Endothelial cell of umbilical vein (primary cell): ENCODE measurements around the gene MORC3. TPM values are rescaled to one million over a fixed set of nuclear protein-coding genes. Genes with fewer than 3 reads are reported as not detected.

Source experiments
- BruUV-seq: library from RNA; stranded (reverse); fragments of 400-500 nt; replicated peaks from 2 replicates; lab custom pipeline; 2021; lab: Mats Ljungman, UMichigan
- CTCF ChIA-PET: fragments of 300-600, 350-600 bp; sonication (Branson Sonifier 250); formaldehyde crosslinking; loops from one replicate; lab custom pipeline; 2021; ENCODE audit warnings: antibody characterized with exemption, inconsistent platforms; lab: Charles Lee
- POLR2A ChIA-PET: fragments of 300-600, 350-600 bp; sonication (Branson Sonifier 250); formaldehyde crosslinking; loops from one replicate; lab custom pipeline; 2021; ENCODE audit warnings: antibody characterized with exemption, inconsistent platforms; lab: Charles Lee
- DNase-seq: peaks from one replicate; pipeline ENCODE4 v3.0.0-alpha.2; 2011; ENCODE audit warnings: low read depth, low spot score
- FAIRE-seq: peaks from 2 replicates; lab custom pipeline; 2011; peaks lifted over from hg19 to GRCh38; lab: Jason Lieb, UNC
- H2AFZ ChIP-seq: 2 replicates; pipeline ENCODE4 v1.6.0; 2012; ENCODE audit warnings: low read depth, low read length, control low read depth, inconsistent platforms
- H3K27ac ChIP-seq: 2 replicates; pipeline ENCODE4 v1.5.1; 2011; ENCODE audit warnings: low read depth, mild to moderate bottlenecking, control low read depth, low read length, moderate library complexity; ENCODE audit not compliant: insufficient read depth
- H3K27me3 ChIP-seq, 2 experiments: 2 replicates each; pipeline versions ENCODE4 v1.6.0 to v1.6.1; 2011; ENCODE audit warnings: low read length in 2 of 2, mixed read lengths in 1 of 2; ENCODE audit not compliant: control insufficient read depth in 2 of 2, insufficient read depth in 2 of 2
- H3K36me3 ChIP-seq, 2 experiments: 2 replicates in 1 of 2; 3 replicates in 1 of 2; pipeline ENCODE4 v1.5.1; 2011; ENCODE audit warnings: low read length in 2 of 2, mild to moderate bottlenecking in 1 of 2, moderate library complexity in 1 of 2; ENCODE audit not compliant: control insufficient read depth in 2 of 2, insufficient read depth in 2 of 2; ENCODE audit errors: extremely low read depth in 1 of 2
- H3K4me1 ChIP-seq: 3 replicates; pipeline ENCODE4 v1.5.1; 2011; ENCODE audit warnings: mild to moderate bottlenecking, low read length; ENCODE audit not compliant: control insufficient read depth, insufficient read depth; ENCODE audit errors: extremely low read depth
- H3K4me2 ChIP-seq: 2 replicates; pipeline ENCODE4 v1.6.1; 2011; ENCODE audit warnings: low read length, control low read depth, mixed read lengths; ENCODE audit not compliant: insufficient read depth
- H3K4me3 ChIP-seq, 3 experiments: fragments of 200-600 bp in 1 of 3; sonication (generic), shearing (Covaris generic) in 1 of 3; replicated peaks in 1 of 3; 2 replicates each; pipeline ENCODE4 v1.5.1; 2011 to 2016; ENCODE audit warnings: control low read depth in 3 of 3, low read length in 3 of 3, mild to moderate bottlenecking in 2 of 3, inconsistent platforms in 1 of 3, low read depth in 1 of 3, moderate library complexity in 1 of 3; ENCODE audit not compliant: insufficient read depth in 1 of 3
- H3K79me2 ChIP-seq: 2 replicates; pipeline ENCODE4 v1.6.0; 2012; ENCODE audit warnings: low read length, inconsistent platforms; ENCODE audit not compliant: control insufficient read depth, insufficient read depth
- H3K9ac ChIP-seq: replicated peaks from 2 replicates; pipeline ENCODE3; 2011; ENCODE audit warnings: low read length, control low read depth; ENCODE audit not compliant: insufficient read depth; ENCODE audit errors: extremely low read depth
- H3K9me1 ChIP-seq: replicated peaks from 3 replicates; pipeline ENCODE4 v1.6.0; 2011; ENCODE audit warnings: mild to moderate bottlenecking, low read length; ENCODE audit not compliant: control insufficient read depth, insufficient read depth; ENCODE audit errors: extremely low read depth
- H3K9me3 ChIP-seq: replicated peaks from 2 replicates; pipeline ENCODE4 v1.5.1; 2012; ENCODE audit warnings: low read length, inconsistent platforms; ENCODE audit not compliant: control insufficient read depth, insufficient read depth
- H4K20me1 ChIP-seq: replicated peaks from 2 replicates; pipeline ENCODE3; 2011; ENCODE audit warnings: mild to moderate bottlenecking, low read length; ENCODE audit not compliant: control insufficient read depth, insufficient read depth; ENCODE audit errors: extremely low read depth
- FOS ChIP-seq: IDR thresholded peaks from 2 replicates; pipeline ENCODE4 v1.6.1; 2011; ENCODE audit warnings: mild to moderate bottlenecking, low read length, moderate library complexity, borderline replicate concordance; ENCODE audit not compliant: insufficient read depth
- GATA2 ChIP-seq: IDR thresholded peaks from 2 replicates; pipeline ENCODE4 v1.7.0; 2011; ENCODE audit warnings: low read depth, mild to moderate bottlenecking, moderate library complexity, mixed read lengths, low read length; ENCODE audit not compliant: insufficient read length, insufficient read depth
- POLR2AphosphoS5 ChIP-seq: IDR thresholded peaks from 2 replicates; pipeline ENCODE4 v1.6.1; 2012; ENCODE audit warnings: low read depth, mild to moderate bottlenecking, control low read depth, low read length, moderate library complexity; ENCODE audit not compliant: insufficient read depth
- dilution Hi-C: fragments of 300-500 bp; cut with MboI; formaldehyde crosslinking; loops from one replicate; pipeline ENCODE4 v1.15.0; 2019; ENCODE audit warnings: low sequenced_read_pairs; ENCODE audit not compliant: extremely low pct_ligation_motif_present
- intact Hi-C: fragments of 100-400 bp; cut with micrococcal nuclease; formaldehyde crosslinking; loops from one replicate; pipeline ENCODE4 v1.10.0; 2022
- polyA plus RNA-seq, 4 experiments: library from polyadenylated mRNA; depleted of rRNA in 3 of 4; stranded (reverse) in 3 of 4; unstranded in 1 of 4; fragments of >200 nt; gene quantifications; 2 replicates each; pipeline versions ENCODE4 v1.2.1 to v1.2.3, GENCODE V29; 2011 to 2012; ENCODE audit warnings: missing spikeins in 1 of 4
- total RNA-seq: library from RNA; stranded (reverse); gene quantifications from 2 replicates; pipeline ENCODE4 v1.2.3, GENCODE V29; 2021
- TF ChIP-seq, protein P1 (sequence below), 2 donors: IDR thresholded peaks; 1 replicate in 1 of 2; 2 replicates in 1 of 2; pipeline ENCODE4 v1.5.1; 2011; ENCODE audit warnings: low read length in 2 of 2, mild to moderate bottlenecking in 2 of 2, moderate library complexity in 2 of 2, control low read depth in 1 of 2, inconsistent platforms in 1 of 2, low read depth in 1 of 2; ENCODE audit not compliant: insufficient read depth in 1 of 2; ENCODE audit errors: extremely low read depth in 1 of 2

The MORC3 gene
- total and polyA plus RNA-seq, 2 donors (not counting 3 experiments of a cell fraction or from before 2014, with no cell fraction given): 7.3 to 25.3 TPM

DNA sequence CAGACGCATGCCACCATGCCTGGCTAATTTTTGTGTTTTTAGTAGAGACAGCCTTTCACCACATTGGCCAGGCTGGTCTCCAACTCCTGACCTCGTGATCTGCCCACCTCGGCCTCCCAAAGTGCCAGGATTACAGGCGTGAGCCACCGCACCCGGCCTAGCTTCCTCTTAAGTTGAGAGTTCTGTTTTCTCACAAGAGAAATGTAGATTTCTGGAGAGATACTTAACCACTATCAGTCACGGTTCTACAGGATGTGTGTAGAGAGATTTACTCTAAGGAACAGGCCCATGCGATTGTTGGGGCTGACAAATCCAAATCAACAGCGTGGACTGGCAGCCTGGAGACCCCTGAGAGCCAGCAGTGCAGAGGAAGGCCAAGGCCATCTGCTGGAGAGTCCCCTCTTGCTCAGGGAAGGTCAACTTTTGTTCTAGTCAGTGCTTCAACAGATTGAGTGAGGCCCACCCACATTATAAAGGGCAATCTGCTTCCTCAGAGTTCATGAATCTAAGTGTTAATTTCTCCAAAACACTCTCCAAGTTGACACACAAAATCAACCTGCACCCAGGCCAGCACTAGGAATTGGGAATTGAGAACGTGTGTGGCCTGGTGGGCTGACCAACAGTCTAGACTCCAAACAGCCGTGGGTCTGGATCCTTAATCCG, 103.9 kb downstream of the MORC3 start:
- Histone ChIP-seq H3K9me3 (no peaks in the 10 kb centered on the region), H4K20me1 (no peaks in the 10 kb centered on the region), H3K4me1 (peaks cover 7% of the 10 kb centered on the region), H3K36me3 (no peaks in the 10 kb centered on the region), H3K4me2 (no peak overlapping the region), H3K4me3 (no peak overlapping the region), H3K9me1 (no peaks in the 10 kb centered on the region), H3K27ac (no peak overlapping the region), H3K79me2 (no peaks in the 10 kb centered on the region), H3K9ac (no peak overlapping the region), H3K27me3 (no peaks in the 10 kb centered on the region), H2AFZ (no peak overlapping the region)
- intact Hi-C loops: loop anchor here (5.0 kb wide), 3 partner anchors 218 to 438 kb away; no protein-coding TSS in a partner anchor
- no TSS peak for BruUV-seq
- no peak for DNase-seq
- POLR2A ChIA-PET: no interaction called here
- dilution Hi-C loops: no loop called here
- TF ChIP-seq POLR2AphosphoS5: no peak
- TF ChIP-seq GATA2: no peak
- TF ChIP-seq, protein P1, sequence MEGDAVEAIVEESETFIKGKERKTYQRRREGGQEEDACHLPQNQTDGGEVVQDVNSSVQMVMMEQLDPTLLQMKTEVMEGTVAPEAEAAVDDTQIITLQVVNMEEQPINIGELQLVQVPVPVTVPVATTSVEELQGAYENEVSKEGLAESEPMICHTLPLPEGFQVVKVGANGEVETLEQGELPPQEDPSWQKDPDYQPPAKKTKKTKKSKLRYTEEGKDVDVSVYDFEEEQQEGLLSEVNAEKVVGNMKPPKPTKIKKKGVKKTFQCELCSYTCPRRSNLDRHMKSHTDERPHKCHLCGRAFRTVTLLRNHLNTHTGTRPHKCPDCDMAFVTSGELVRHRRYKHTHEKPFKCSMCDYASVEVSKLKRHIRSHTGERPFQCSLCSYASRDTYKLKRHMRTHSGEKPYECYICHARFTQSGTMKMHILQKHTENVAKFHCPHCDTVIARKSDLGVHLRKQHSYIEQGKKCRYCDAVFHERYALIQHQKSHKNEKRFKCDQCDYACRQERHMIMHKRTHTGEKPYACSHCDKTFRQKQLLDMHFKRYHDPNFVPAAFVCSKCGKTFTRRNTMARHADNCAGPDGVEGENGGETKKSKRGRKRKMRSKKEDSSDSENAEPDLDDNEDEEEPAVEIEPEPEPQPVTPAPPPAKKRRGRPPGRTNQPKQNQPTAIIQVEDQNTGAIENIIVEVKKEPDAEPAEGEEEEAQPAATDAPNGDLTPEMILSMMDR (IDR thresholded peaks at IDR 0.05; ENCODE audit: extremely low read depth in 1 of 2, insufficient read depth in 1 of 2, low read depth in 1 of 2, low read length in 2 of 2): no peak
- TF ChIP-seq FOS: no peak
- CTCF ChIA-PET: interaction anchor here (1.0 to 2.4 kb wide), 5 partner anchors 54 to 503 kb away, joined by 3 to 15 read pairs (median 7); partner anchors contain the start of gene CLDN14
- FAIRE-seq: no peak
